Measurements from ENCODE around the gene WRAP73. TPM values are rescaled to one million over a fixed set of nuclear protein-coding genes. Genes with fewer than 3 reads are reported as not detected.

The WRAP73 gene
- total RNA-seq, 2 donors from 2014 or later, result 22.3 to 39.5 TPM

GRCh38 chr1:3598051-3598491 lies 51.8 kb downstream of the WRAP73 start:
- no peak overlapping the region for H3K27ac ChIP-seq
- H3K27me3 ChIP-seq (replicated peaks; ENCODE audit: insufficient read depth), result no peaks in the 10 kb centered on the region
- no peaks in the 10 kb centered on the region for H3K9me3 ChIP-seq
- no peak overlapping the region for H3K4me3 ChIP-seq
- WGBS, result 14% methylated on average over 26 of the region's 26 CpGs
- intact Hi-C loops (cut with DNase I), result no loop called here
- no peaks in the 10 kb centered on the region for H3K36me3 ChIP-seq
- TF ChIP-seq POLR2A (IDR thresholded peaks at IDR 0.05) (no peak), CTCF (IDR thresholded peaks at IDR 0.05) (no peak), POLR2AphosphoS5 (IDR thresholded peaks at IDR 0.05) (peak; percentile 17)
- no peak for DNase-seq (ENCODE audit: low spot score)
- H3K4me1 ChIP-seq (replicated peaks), result no peaks in the 10 kb centered on the region

- TF ChIP-seq POLR2AphosphoS5 (IDR thresholded peaks at IDR 0.05) (no peak), POLR2A (IDR thresholded peaks at IDR 0.05) (no peak), CTCF (IDR thresholded peaks at IDR 0.05) (no peak)
Observed at GRCh38 chr1:3597599-3597964, 52.3 kb downstream of the WRAP73 start.

GRCh38 chr1:3596663-3597598 lies 53.0 kb downstream of the WRAP73 start:
- Histone ChIP-seq H3K27me3 (replicated peaks; ENCODE audit: insufficient read depth) (no peaks in the 10 kb centered on the region), H3K9me3 (no peaks in the 10 kb centered on the region), H3K27ac (no peak overlapping the region), H3K36me3 (no peaks in the 10 kb centered on the region), H3K4me1 (replicated peaks) (no peaks in the 10 kb centered on the region), H3K4me3 (no peak overlapping the region)
- TF ChIP-seq CTCF (IDR thresholded peaks at IDR 0.05) (no peak), POLR2A (IDR thresholded peaks at IDR 0.05) (no peak), POLR2AphosphoS5 (IDR thresholded peaks at IDR 0.05) (no peak)
- 88% methylated on average over 25 of the region's 29 CpGs for whole genome bisulfite sequencing
- DNase-seq (ENCODE audit: low spot score), result no peak
- intact Hi-C loops (cut with DNase I), result no loop called here

More at GRCh38 chr1:3597599-3597964, 52.3 kb downstream of the WRAP73 start:
- Histone ChIP-seq H3K4me3 (no peak overlapping the region), H3K27ac (no peak overlapping the region), H3K4me1 (replicated peaks) (no peaks in the 10 kb centered on the region), H3K36me3 (no peaks in the 10 kb centered on the region), H3K9me3 (no peaks in the 10 kb centered on the region), H3K27me3 (replicated peaks; ENCODE audit: insufficient read depth) (no peaks in the 10 kb centered on the region)
- no peak for DNase-seq (ENCODE audit: low spot score)
- intact Hi-C loops (cut with DNase I), result no loop called here
- WGBS, result 81% methylated on average over 11 of the region's 11 CpGs

- TF ChIP-seq CTCF (IDR thresholded peaks at IDR 0.05) (no peak), POLR2AphosphoS5 (IDR thresholded peaks at IDR 0.05) (no peak), POLR2A (IDR thresholded peaks at IDR 0.05) (no peak)
- Histone ChIP-seq H3K9me3 (no peaks in the 10 kb centered on the region), H3K27me3 (replicated peaks; ENCODE audit: insufficient read depth) (no peaks in the 10 kb centered on the region), H3K27ac (no peak overlapping the region), H3K4me3 (no peak overlapping the region), H3K4me1 (replicated peaks) (no peaks in the 10 kb centered on the region), H3K36me3 (no peaks in the 10 kb centered on the region)
- intact Hi-C loops (cut with DNase I), result no loop called here
- 92% methylated on average over 7 of the region's 7 CpGs for WGBS
- DNase-seq (ENCODE audit: low spot score), result no peak
Observed at GRCh38 chr1:3595949-3596348, 54.0 kb downstream of the WRAP73 start.
